GM18951 (cell line): Measurements from ENCODE around the gene LRRC3C.

Experiments
- POLR2A ChIP-seq: IDR thresholded peaks from 4 replicates; pipeline ENCODE4 v1.6.1; 2011; ENCODE audit warnings: mild to moderate bottlenecking; ENCODE audit not compliant: insufficient read length, insufficient read depth; ENCODE audit errors: extremely low read depth
- in situ Hi-C: fragments of 300-500 bp; cut with MboI; formaldehyde crosslinking; loops from one replicate; pipeline ENCODE4 v1.12.0; 2022; ENCODE audit warnings: low sequenced_read_pairs, mixed read lengths, inconsistent platforms; ENCODE audit not compliant: unreplicated experiment

LRRC3C gene

DNA sequence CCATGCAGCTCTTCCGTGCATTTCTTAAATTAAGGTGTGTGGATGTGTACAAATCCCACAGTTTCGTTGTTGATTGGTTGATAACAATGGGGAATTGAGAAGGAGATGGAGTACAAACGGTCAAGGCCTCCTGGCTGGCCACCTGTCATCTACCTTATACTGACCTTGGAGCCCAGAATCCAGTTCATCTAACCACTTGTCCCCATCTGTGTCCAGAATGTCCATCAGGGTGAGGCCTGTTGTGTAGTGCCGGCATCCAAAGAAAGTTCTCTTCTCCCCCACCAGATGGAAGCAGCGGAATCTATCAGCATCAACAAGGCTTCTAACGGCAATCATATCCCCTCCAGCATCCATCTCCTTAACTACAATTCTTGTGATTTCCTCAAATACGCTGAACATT lies 10.6 kb upstream of the LRRC3C start:
- in situ Hi-C loops: no loop called here
- no peak for TF ChIP-seq POLR2A

DNA sequence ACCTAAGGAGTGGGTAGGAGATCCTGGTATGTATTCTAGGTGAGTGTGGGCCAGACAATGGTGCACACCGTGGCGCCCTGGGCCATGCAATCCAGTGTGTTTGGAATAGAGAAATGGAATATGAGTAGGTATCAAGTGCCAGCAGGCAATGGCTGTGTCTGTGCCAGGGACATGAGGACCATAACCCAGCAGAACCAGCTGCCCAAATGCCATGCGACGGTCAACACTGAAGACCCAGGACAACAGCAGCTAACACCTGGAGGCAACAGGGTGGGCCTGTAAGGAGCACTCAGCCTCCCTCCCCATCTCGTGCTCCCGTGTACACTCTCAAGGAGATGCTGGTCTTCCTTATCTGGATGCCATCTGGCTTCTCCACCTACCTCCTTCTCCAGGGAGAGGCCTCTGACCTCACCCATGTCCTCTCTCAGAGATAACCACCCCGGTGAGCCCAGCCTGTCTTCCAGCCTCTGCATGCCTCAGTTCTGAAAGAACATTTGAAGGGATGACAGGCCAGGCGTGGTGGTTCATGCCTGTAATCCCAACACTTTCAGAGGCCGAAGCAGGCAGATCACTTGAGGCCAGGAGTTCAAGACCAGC lies 8.3 kb upstream of the LRRC3C start:
- no peak for TF ChIP-seq POLR2A
- in situ Hi-C loops: no loop called here

DNA sequence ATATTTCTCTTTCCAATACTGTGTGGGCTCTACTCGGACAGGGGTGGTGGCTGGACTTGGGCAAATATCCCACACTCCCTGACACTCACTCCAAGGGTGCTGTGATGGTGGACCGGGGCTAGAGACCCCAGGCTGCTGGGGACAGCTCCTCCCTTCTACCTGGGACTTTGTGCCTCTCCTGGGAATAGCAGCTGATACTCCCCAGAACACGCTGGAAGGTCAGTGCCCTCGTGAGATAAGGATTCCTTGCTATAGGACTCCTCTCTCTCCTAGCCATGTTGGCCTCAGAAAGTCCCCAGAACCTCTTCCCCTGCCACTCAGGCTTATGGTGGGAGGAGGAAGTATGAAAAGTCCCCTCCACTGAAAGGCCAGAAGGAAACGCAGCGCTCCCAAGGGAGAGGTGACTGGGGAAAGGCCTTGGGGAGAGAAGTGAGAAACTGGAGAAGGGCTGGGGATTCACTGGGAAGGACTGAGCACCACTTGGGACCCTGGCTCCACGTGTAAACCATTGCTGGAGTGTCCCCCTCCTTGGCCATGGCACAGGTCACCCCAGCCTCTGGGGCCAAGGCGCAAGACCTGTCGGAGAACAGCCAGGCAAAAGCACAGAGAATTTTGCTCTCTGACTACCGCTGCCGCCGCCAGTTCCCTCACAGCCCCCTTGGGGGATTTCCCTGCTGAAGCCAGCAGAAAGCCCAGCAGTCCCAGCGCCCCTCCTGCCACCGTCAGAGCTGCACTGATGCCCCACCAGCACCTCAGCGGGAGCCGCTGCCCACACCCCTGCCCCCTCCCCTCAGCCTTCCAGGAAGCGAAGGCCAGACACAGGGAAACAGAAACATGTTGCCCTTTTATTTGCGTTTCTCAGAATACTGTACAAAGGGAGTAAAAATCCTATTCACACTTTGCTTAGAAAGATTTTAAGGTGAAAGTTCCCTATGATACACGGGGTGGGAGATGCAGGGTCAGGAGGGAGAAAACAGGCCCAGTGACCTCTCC lies 7.0 kb upstream of the LRRC3C start:
- in situ Hi-C loops: no loop called here
- TF ChIP-seq POLR2A: no peak

DNA sequence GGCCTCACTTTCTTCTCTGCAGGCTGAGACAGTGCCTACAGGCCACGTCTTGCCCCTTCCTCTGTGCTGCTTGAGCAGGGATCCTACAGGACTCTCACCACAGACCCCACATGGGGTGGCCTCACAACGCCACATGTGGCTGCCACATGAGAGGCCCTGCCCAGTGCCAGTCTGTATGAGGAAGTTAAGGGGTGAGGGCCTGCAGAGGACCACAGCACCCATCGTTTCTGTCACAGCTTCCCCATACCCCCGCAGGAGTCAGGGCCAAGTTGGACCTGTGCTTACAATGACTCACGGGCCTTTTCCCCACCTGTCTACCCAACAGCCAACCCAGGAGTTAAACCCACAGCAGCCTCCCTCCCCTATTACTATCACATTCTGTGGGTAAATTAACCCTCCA lies 6.2 kb upstream of the LRRC3C start:
- in situ Hi-C loops: no loop called here
- no peak for TF ChIP-seq POLR2A

DNA sequence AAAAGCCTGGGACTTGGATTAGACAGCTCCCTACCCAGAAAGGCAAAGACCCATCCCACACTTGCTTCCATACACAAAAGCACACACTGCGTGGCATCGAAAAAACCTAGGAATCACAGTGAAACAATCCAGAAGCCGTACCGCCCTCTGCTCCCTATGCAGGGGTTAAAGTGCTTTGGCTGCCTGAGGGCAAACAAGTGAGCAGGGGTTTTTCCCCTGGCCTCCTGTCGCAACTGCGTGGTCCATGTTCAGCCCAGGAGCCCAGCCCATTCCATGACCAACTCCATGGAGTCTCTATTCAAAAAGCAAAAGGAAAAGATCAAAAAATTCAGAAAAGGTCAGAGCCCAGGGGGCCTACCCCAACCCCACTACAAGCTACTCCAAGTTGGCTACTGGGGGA lies 5.5 kb upstream of the LRRC3C start:
- no peak for TF ChIP-seq POLR2A
- in situ Hi-C loops: no loop called here

DNA sequence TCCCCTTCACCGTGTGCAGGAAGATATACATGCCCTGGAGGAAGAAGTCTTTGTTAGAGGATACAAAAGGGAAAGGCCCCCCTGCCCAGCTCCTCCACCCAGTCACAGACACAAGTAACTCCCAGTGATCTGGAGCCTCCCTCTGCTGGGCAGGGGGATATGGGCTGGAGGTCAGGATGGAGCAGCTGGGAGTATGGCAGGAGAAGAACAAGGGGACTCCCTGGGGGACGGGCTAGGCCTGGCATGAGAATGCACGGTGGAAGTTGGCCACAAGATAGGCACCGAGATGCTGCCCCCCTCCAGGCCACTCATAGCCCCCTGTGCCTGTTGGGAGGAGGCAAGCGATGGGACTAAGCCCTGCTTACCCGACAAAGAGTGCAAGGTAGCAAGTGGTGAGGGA lies 4.3 kb upstream of the LRRC3C start:
- TF ChIP-seq POLR2A: no peak
- in situ Hi-C loops: no loop called here

DNA sequence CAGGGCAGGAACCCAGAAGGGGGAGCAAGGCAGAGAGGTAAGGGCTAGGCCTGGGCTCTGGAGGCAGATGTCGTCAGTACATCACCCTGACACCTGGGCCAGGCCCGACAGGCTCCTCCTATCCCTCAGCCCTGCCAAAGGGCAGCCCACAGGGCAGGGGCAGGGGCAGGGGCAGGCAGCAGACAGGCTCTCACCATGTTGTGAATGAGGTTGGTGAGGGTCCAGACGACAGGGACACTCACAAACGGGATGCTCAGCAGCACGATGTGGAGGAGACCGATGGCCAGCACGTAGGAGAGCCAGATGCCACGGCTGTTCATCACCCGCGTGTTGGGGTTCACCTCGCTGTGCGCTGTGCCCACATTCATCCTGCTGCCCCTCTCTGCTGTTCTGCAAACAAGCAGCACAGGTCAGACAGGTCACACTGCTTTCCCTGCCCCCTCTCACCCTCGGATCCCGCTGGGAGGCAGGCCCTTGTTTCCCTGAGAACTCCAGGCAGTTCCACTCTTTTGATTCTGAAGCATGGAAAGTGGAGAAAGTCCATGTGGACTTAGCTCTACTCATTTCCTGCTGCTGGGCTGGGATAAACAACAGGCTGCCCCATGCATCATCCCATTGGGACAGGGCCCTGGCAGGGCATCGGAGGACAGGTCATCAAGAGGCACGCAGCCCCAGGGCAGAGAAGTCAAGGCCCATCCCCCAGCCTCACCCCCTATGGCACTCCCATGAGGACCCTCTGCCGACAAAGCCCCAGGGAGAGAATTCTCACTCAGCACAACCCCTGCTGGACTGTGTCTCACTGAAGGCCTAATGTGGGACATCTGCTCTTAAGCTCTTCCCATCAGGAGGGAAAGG lies 3.5 kb upstream of the LRRC3C start:
- in situ Hi-C loops: no loop called here
- no peak for TF ChIP-seq POLR2A

DNA sequence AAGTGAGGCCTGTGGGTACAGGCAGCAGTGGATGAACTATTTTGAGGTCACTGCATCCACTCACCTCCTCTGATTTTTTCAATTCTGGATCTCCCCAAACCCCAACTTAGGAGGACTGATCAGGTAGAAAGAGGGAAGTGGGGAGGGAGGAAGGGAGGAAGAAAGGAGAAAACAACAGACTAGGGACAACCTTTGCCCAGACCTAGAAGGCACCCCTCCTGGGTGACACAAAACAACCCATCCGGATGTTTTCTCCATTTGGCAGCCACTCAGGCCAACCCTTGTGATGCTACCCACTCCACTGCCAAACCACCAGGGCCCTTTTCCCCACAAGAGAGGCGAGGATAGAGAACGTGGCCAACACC lies 2.9 kb upstream of the LRRC3C start:
- TF ChIP-seq POLR2A: no peak
- in situ Hi-C loops: no loop called here

DNA sequence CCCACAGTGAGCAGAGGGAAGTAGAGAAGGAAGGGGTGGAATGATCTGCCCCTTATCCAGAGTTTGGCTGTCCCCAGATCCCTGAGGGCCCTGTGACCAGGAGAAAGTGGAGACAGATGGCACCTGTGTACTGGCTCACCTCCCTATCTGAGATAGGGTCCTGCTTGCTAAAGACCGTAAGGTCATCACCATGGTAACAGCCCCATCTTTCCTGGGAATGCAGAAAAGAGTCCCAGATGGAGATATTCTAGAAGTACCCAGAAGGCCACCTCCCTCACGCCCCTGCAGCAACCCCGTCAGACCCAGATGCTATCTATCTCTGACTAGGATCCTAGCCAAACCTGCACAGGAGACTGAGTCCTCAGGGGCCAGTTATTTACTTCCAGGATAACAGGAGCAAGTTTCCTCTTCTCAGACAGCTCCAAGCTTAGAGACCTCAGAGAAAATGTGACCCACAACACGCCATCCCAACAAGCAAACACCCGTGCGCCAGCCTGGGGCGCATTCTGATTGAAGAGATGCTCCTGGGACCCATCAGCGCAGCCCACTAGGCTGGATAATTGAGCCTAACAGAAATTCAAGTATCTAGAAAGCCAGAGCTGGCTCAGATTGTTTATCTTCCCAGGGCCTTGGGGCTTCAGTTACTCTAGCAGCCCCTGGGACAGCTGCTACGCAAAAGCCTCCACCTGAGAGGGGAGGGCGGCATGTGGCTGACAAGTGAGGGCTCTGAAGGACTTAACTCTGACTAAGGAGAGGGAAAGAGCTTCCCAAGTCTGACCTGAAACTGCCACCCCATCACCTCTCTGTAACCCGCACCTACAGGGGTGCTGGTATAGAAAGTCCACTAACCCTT lies 2.0 kb upstream of the LRRC3C start:
- in situ Hi-C loops: no loop called here
- no peak for TF ChIP-seq POLR2A

DNA sequence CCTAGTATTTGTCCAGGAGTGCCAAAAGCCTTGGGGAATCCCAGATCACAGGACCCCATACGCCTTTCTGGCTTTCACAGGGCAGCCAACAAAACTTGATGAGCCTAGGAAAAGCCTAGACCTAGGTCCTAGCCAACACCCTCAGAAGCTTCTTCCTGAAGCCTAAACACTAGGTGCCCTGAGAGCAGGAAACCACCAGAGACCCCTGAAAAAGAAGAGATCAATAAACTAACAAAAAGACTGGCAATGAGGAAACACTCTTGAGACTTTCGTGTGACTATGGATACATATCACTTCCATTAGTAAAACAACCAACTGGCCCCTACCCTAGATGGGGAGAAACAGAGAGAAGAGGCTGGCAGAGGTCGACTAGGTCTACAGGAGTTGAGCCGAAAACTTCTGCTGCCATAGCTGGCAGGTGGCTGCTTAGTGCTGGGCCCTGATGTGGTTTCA lies 1.4 kb upstream of the LRRC3C start:
- no peak for TF ChIP-seq POLR2A
- in situ Hi-C loops: no loop called here

DNA sequence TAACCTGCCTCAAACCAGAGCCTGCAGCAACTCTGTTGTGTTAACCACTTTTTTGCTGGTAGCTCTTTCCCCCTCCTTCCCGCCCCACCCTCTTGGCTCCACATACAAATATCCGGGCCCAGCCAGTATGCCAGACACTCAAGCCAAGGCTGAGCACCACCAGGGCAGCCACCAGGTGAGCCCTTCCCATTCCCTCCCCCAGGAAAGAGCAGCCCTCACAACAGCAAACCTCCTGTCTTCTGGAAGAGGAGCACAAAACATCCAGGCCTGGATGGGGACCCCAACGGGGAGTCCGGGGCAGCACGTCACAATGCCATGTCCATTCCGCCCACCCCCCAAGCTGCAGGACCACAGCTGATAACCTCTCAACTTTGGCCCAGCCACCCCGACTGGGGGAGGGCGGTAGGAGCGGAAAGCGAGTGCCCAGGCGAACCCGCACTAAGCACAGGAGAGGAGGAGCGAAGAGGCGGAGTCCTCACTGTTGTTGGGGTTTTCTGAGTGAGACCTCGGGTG lies 888 bp upstream of the LRRC3C start:
- in situ Hi-C loops: no loop called here
- TF ChIP-seq POLR2A: peak; percentile 30
